OCI-LY3 (cell line): ENCODE measurements around the gene MRAP.
"Not testable (repeated sequence)": the region's sequence is repeated elsewhere in the genome, so short reads cannot be mapped to it uniquely, and the experiment has no call there.

Experiments
- H2AFZ ChIP-seq: fragments of 200-600, 300-600 bp; shearing (Covaris generic); 2 replicates; pipeline ENCODE4 v1.6.0; 2014; ENCODE audit warnings: antibody characterized with exemption, low read depth, low read length
- H3K27ac ChIP-seq: fragments of 200-600, 300-600 bp; sonication (generic); 2 replicates; pipeline ENCODE4 v1.5.1; 2014; ENCODE audit warnings: mild to moderate bottlenecking, low read length, moderate library complexity, mixed read lengths
- H3K27me3 ChIP-seq: fragments of 200-600, 300-600 bp; sonication (generic); 2 replicates; pipeline ENCODE4 v1.6.1; 2014; ENCODE audit warnings: low read depth, low read length, mixed read lengths
- H3K36me3 ChIP-seq: fragments of 200-600, 300-600 bp; sonication (generic); replicated peaks from 2 replicates; pipeline ENCODE3; 2014; ENCODE audit warnings: low read depth, low read length, mixed read lengths
- H3K4me1 ChIP-seq: fragments of 300-600, 200-600 bp; sonication (generic); 2 replicates; pipeline ENCODE4 v1.6.1; 2014; ENCODE audit warnings: low read length, mixed read lengths
- H3K4me2 ChIP-seq: fragments of 200-600, 300-600 bp; sonication (generic); 2 replicates; pipeline ENCODE4 v1.6.1; 2014; ENCODE audit warnings: low read length, mixed read lengths
- H3K4me3 ChIP-seq: fragments of 300-600, 200-600 bp; sonication (generic); 2 replicates; pipeline ENCODE4 v1.5.1; 2014; ENCODE audit warnings: antibody characterized with exemption, mild to moderate bottlenecking, low read length, moderate library complexity
- H3K79me2 ChIP-seq: fragments of 300-600, 200-600 bp; shearing (Covaris generic); 2 replicates; pipeline ENCODE4 v1.6.1; 2014; ENCODE audit warnings: mild to moderate bottlenecking, low read length, mixed read lengths
- H3K9ac ChIP-seq: fragments of 300-600, 200-600 bp; shearing (Covaris generic); 2 replicates; pipeline ENCODE4 v1.6.0; 2014; ENCODE audit warnings: mild to moderate bottlenecking, low read length, moderate library complexity
- H3K9me3 ChIP-seq: fragments of 200-600, 300-600 bp; shearing (Covaris generic); 2 replicates; pipeline ENCODE4 v1.6.1; 2014; ENCODE audit warnings: low read length, mixed read lengths; ENCODE audit not compliant: insufficient read depth
- H4K20me1 ChIP-seq: fragments of 200-600, 300-600 bp; sonication (generic); 2 replicates; pipeline ENCODE4 v1.6.1; 2016; ENCODE audit warnings: low read length, mixed read lengths; ENCODE audit not compliant: insufficient read depth
- CTCF ChIP-seq: fragments of 200-600, 300-600 bp; sonication (generic); IDR thresholded peaks from 2 replicates; pipeline ENCODE4 v1.5.1; 2014; ENCODE audit warnings: antibody characterized with exemption, low read length, low read depth
- EZH2phosphoT487 ChIP-seq: fragments of 200-600 bp; shearing (Covaris generic); IDR thresholded peaks from 2 replicates; pipeline ENCODE4 v1.6.1; 2018; ENCODE audit warnings: antibody characterized with exemption, mixed run types, low read depth

Gene MRAP

GRCh38 chr21:32309906-32310460 lies 11.3 kb downstream of the MRAP start:
- no peak overlapping the region for H3K4me3 ChIP-seq
- no peaks in the 10 kb centered on the region for H3K9me3 ChIP-seq
- no peaks in the 10 kb centered on the region for H3K27me3 ChIP-seq
- no peak overlapping the region for H3K27ac ChIP-seq
- H3K9ac ChIP-seq: no peak overlapping the region
- no peak for TF ChIP-seq CTCF
- TF ChIP-seq EZH2phosphoT487: no peak
- no peaks in the 10 kb centered on the region for H3K36me3 ChIP-seq
- H4K20me1 ChIP-seq: no peaks in the 10 kb centered on the region
- H3K79me2 ChIP-seq: no peaks in the 10 kb centered on the region
- H3K4me1 ChIP-seq: no peaks in the 10 kb centered on the region
- H3K4me2 ChIP-seq: no peak overlapping the region
- no peak overlapping the region for H2AFZ ChIP-seq

GRCh38 chr21:32310976-32311375 lies 12.3 kb downstream of the MRAP start:
- H3K36me3 ChIP-seq, H3K4me2 ChIP-seq, H3K27me3 ChIP-seq, H4K20me1 ChIP-seq, H3K9me3 ChIP-seq, H3K9ac ChIP-seq, H3K27ac ChIP-seq, H3K4me1 ChIP-seq, H3K79me2 ChIP-seq, H3K4me3 ChIP-seq, H2AFZ ChIP-seq: not testable (repeated sequence)

GRCh38 chr21:32311621-32312020 lies 13.0 kb downstream of the MRAP start:
- H3K27ac ChIP-seq: no peak overlapping the region
- no peaks in the 10 kb centered on the region for H3K9me3 ChIP-seq
- no peaks in the 10 kb centered on the region for H4K20me1 ChIP-seq
- H3K4me2 ChIP-seq: no peak overlapping the region
- TF ChIP-seq EZH2phosphoT487 (no peak), CTCF (no peak)
- H3K4me1 ChIP-seq: no peaks in the 10 kb centered on the region
- no peak overlapping the region for H3K9ac ChIP-seq
- no peaks in the 10 kb centered on the region for H3K27me3 ChIP-seq
- no peak overlapping the region for H2AFZ ChIP-seq
- H3K4me3 ChIP-seq: no peak overlapping the region
- H3K36me3 ChIP-seq: peaks cover 3% of the 10 kb centered on the region
- no peaks in the 10 kb centered on the region for H3K79me2 ChIP-seq

- H3K9ac ChIP-seq: no peak overlapping the region
- no peak overlapping the region for H3K4me2 ChIP-seq
- no peaks in the 10 kb centered on the region for H3K9me3 ChIP-seq
- TF ChIP-seq EZH2phosphoT487 (no peak), CTCF (no peak)
- H3K79me2 ChIP-seq: no peaks in the 10 kb centered on the region
- no peak overlapping the region for H3K4me3 ChIP-seq
- H3K4me1 ChIP-seq: no peaks in the 10 kb centered on the region
- H3K36me3 ChIP-seq: peaks cover 10% of the 10 kb centered on the region
- no peak overlapping the region for H3K27ac ChIP-seq
- no peak overlapping the region for H2AFZ ChIP-seq
- H3K27me3 ChIP-seq: no peaks in the 10 kb centered on the region
- no peaks in the 10 kb centered on the region for H4K20me1 ChIP-seq
Measured at GRCh38 chr21:32312326-32312725, 13.7 kb downstream of the MRAP start.

GRCh38 chr21:32312976-32313375 lies 14.3 kb downstream of the MRAP start:
- Histone ChIP-seq H3K4me1 (no peaks in the 10 kb centered on the region), H3K36me3 (peaks cover 11% of the 10 kb centered on the region), H3K79me2 (no peaks in the 10 kb centered on the region), H3K9ac (no peak overlapping the region), H3K9me3 (no peaks in the 10 kb centered on the region), H2AFZ (no peak overlapping the region), H3K4me3 (no peak overlapping the region), H3K27ac (no peak overlapping the region), H3K4me2 (no peak overlapping the region), H3K27me3 (no peaks in the 10 kb centered on the region), H4K20me1 (no peaks in the 10 kb centered on the region)
- TF ChIP-seq EZH2phosphoT487 (no peak), CTCF (no peak)
